Iris pigment epithelial cell (primary cell): ENCODE data around the gene WDR35.

Experiments
- DNase-seq: peaks from one replicate; pipeline ENCODE4 v3.0.0-alpha.2; 2011; ENCODE audit warnings: low read depth

WDR35 gene

DNA sequence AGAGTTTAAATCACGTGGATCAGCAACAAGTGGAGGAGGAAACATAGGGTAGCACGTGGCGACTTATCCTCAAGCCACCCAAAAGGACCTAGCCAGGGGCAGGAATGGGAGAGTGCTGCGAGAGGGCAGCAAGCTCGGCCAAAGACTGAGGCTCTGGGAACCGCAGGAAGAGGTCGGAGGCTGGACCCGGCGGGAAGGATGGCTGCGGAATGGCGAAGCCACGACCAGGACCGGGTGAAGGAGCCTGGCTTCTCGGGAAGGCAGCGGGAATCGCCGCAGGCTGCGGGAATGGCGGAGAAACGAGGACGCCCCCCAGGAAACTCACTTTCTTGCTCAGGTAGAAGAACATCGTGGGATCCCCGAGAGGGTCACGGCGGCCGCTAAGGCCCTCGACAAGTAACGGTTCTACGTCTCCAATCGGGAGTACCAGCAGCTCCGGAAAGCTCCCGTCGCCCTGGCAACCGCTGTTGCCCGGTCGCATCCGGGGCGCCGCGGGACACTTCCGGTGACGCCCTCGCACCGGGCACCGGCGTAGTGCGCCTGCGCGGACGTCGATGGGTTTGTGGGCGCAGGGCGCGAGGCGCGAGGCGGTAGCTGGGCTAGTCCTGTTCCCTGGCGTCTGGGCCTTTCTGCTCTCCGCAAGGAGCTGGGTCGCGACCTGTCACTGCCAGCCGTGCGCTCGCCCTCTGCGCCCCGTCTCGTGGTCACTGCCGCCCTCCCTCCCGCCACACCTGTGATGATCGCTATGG lies at the start of gene WDR35:
Gene WDR35, minus strand, starts transcription at position 439 of the 749 bp plus-strand sequence. Its CDS starts 90 bp downstream, at position 349.
- DNase-seq = peak; percentile 83

GRCh38 chr2:20037660-20038059 lies 47.8 kb upstream of the WDR35 start:
- DNase-seq = no peak

DNA sequence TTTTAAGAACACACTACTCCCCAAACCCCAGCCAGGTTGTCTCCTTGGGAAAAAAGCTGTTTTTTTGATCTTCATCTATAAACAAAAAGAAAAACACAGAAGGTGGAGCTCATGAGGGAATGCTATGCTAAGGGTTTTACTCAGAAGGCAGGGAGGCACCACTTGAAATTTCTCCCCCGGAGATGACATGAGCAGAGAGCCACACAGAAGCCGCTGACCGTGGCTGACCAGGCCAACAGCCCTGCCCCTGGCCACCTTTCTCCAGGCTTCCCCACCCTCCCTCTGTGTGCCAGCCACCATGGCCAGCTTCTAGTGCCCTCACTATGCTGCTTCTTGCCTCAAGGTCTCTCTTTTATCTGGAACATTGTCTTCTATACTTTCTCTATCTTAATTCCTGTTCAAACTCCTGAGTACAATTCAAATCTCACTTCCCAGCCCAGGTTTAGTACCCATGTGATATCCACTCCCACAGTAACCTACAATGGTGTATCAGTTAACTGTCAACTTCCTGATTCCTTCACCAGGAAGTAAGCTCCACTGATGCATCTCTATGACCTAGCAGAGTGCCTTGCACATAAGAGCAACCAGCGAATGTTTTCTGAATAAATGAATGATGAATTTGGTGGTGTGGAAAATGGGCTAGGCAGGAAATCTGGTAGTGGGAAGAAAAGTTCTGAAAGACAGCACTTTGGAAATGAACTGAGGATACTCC lies 46.2 kb upstream of the WDR35 start:
- DNase-seq = no peak

- DNase-seq = no peak
These were observed 44.9 kb upstream of the WDR35 start for GRCh38 chr2:20034821-20035220.

- DNase-seq = no peak
These were observed 44.3 kb upstream of the WDR35 start for GRCh38 chr2:20034218-20034617.

- no peak for DNase-seq
These were observed 43.4 kb upstream of the WDR35 start for GRCh38 chr2:20033322-20033721.

- no peak for DNase-seq
These were observed 40.3 kb upstream of the WDR35 start for GRCh38 chr2:20030224-20030623.

- peak; percentile 60 for DNase-seq
These were observed 38.0 kb upstream of the WDR35 start for GRCh38 chr2:20027705-20028434.

- DNase-seq = no peak
These were observed 37.4 kb upstream of the WDR35 start for GRCh38 chr2:20027260-20027677.

DNA sequence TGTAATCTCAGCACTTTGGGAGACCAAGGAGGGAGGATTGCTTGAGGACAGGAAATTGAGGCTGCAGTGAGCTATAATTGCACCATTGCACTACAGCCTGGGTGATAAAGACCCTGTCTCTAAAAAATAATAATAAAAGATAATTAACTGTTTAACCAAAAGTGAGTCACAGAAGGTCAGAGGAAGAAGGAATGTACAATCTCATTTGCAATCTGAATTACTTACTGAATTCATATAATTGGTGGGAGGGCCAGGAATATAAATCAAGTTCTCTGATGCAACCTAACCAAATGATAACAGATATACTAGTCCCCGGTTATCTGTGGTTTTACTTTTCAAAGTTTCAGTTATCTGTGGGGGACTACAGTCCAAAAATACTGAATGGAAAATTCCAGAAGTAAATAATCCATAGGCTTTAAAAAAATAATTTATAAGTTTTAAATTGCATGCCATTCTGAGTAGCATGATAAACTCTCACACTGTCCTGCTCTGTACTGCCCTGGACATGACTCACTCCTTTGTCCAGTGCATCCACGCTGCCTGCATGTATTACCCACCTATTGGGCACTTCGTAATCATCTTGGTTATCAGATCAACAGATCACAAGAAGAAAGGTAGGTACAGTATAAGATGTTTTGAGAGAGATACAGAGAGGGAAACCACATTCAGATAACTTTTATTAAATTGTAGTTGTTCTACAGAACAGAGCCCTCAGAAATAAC lies 35.3 kb upstream of the WDR35 start:
- DNase-seq = peak; percentile 58

- DNase-seq = no peak
These were observed 33.8 kb upstream of the WDR35 start for GRCh38 chr2:20023688-20024087.

DNA sequence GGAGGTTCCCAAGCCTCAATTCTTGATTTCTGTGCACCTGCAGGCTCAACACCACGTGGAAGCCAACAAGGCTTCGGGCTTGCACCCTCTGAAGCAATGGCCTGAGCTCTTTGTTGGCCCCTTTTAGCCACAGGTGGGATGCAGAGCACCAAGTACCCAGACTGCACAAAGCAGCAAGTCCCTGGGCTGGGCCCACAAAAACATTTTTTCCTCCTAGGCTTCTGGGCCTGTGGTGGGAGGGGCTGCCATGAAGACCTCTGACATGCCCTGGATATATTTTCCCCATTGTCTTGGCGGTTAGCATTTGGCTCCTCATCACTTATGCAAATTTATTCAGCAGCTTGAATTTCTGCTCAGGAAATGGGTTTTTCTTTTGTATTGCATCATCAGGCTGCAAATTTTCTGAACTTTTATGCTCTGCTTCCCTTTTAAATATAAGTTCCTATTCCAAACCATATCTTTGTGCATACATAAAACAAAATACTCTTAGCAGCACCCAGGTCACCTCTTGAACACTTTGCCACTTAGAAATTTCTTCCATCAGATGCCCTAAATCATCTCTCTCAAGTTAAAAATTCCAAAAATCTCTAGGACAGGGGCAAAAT lies 31.6 kb upstream of the WDR35 start:
- DNase-seq = no peak

- no peak for DNase-seq
These were observed 29.8 kb upstream of the WDR35 start for GRCh38 chr2:20019747-20020146.

DNA sequence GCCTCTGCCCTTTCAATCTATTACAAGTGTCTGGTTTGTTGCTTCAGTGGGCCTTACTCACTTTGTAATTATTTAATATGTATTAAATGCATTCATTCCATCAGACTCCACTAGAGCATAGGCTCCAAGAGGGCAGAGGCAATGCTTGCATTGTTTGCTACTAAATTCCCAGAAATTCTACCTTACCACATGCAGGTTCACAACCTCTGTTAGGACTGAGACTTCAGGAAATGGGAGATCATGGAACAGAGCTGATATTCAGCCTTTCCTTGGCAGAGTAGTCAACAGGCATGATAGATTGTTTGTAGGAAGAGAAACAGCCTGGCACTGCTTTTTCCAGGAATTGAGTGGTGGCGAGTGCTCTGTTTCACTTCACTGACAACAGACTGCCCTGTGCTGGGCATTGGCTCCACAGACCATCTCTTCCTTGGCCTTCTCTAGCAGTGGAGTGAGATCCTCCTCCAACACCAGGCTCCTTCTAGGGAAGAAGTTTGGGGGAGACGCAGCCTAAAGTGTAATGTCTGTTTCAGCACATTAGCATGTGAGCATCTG lies 28.8 kb upstream of the WDR35 start:
- DNase-seq = no peak

GRCh38 chr2:20016346-20016745 lies 26.4 kb upstream of the WDR35 start:
- no peak for DNase-seq

GRCh38 chr2:20015482-20016083 lies 25.7 kb upstream of the WDR35 start:
- DNase-seq = peak; percentile 56

- DNase-seq = no peak
These were observed 23.4 kb upstream of the WDR35 start for GRCh38 chr2:20013126-20013849.

GRCh38 chr2:20012282-20013125 lies 22.6 kb upstream of the WDR35 start, which contains the start of gene MATN3:
Gene MATN3 (minus strand): TSS chr2:20012668. CDS start chr2:20012631, 37 bp downstream.
- peak; percentile 39 for DNase-seq

- DNase-seq = no peak
These were observed 22.1 kb upstream of the WDR35 start for GRCh38 chr2:20012032-20012281.
